OCI-LY3 (cell line): ENCODE measurements around the gene USP14.
"Not testable (repeated sequence)": the region's sequence is repeated elsewhere in the genome, so short reads cannot be mapped to it uniquely, and the experiment has no call there.

Experiments used
- H2AFZ ChIP-seq: fragments of 200-600, 300-600 bp; shearing (Covaris generic); 2 replicates; pipeline ENCODE4 v1.6.0; 2014; ENCODE audit warnings: antibody characterized with exemption, low read depth, low read length
- H3K27ac ChIP-seq: fragments of 200-600, 300-600 bp; sonication (generic); 2 replicates; pipeline ENCODE4 v1.5.1; 2014; ENCODE audit warnings: mild to moderate bottlenecking, low read length, moderate library complexity, mixed read lengths
- H3K27me3 ChIP-seq: fragments of 200-600, 300-600 bp; sonication (generic); 2 replicates; pipeline ENCODE4 v1.6.1; 2014; ENCODE audit warnings: low read depth, low read length, mixed read lengths
- H3K36me3 ChIP-seq: fragments of 200-600, 300-600 bp; sonication (generic); replicated peaks from 2 replicates; pipeline ENCODE3; 2014; ENCODE audit warnings: low read depth, low read length, mixed read lengths
- H3K4me1 ChIP-seq: fragments of 300-600, 200-600 bp; sonication (generic); 2 replicates; pipeline ENCODE4 v1.6.1; 2014; ENCODE audit warnings: low read length, mixed read lengths
- H3K4me2 ChIP-seq: fragments of 200-600, 300-600 bp; sonication (generic); 2 replicates; pipeline ENCODE4 v1.6.1; 2014; ENCODE audit warnings: low read length, mixed read lengths
- H3K4me3 ChIP-seq: fragments of 300-600, 200-600 bp; sonication (generic); 2 replicates; pipeline ENCODE4 v1.5.1; 2014; ENCODE audit warnings: antibody characterized with exemption, mild to moderate bottlenecking, low read length, moderate library complexity
- H3K79me2 ChIP-seq: fragments of 300-600, 200-600 bp; shearing (Covaris generic); 2 replicates; pipeline ENCODE4 v1.6.1; 2014; ENCODE audit warnings: mild to moderate bottlenecking, low read length, mixed read lengths
- H3K9ac ChIP-seq: fragments of 300-600, 200-600 bp; shearing (Covaris generic); 2 replicates; pipeline ENCODE4 v1.6.0; 2014; ENCODE audit warnings: mild to moderate bottlenecking, low read length, moderate library complexity
- H3K9me3 ChIP-seq: fragments of 200-600, 300-600 bp; shearing (Covaris generic); 2 replicates; pipeline ENCODE4 v1.6.1; 2014; ENCODE audit warnings: low read length, mixed read lengths; ENCODE audit not compliant: insufficient read depth
- H4K20me1 ChIP-seq: fragments of 200-600, 300-600 bp; sonication (generic); 2 replicates; pipeline ENCODE4 v1.6.1; 2016; ENCODE audit warnings: low read length, mixed read lengths; ENCODE audit not compliant: insufficient read depth
- CTCF ChIP-seq: fragments of 200-600, 300-600 bp; sonication (generic); IDR thresholded peaks from 2 replicates; pipeline ENCODE4 v1.5.1; 2014; ENCODE audit warnings: antibody characterized with exemption, low read length, low read depth
- EZH2phosphoT487 ChIP-seq: fragments of 200-600 bp; shearing (Covaris generic); IDR thresholded peaks from 2 replicates; pipeline ENCODE4 v1.6.1; 2018; ENCODE audit warnings: antibody characterized with exemption, mixed run types, low read depth

USP14 gene

GRCh38 chr18:158128-159036, at the start of gene USP14:
TSS of gene USP14 (plus strand) at chr18:158557. CDS start at chr18:158699, 142 bp downstream.
- Histone ChIP-seq H3K79me2 (peaks cover 51% of the 10 kb centered on the region), H4K20me1 (peaks cover 21% of the 10 kb centered on the region), H3K27me3 (no peaks in the 10 kb centered on the region), H3K4me1 (peaks cover 16% of the 10 kb centered on the region), H3K27ac (peak within 1 kb of the TSS; percentile 59), H3K36me3 (peaks cover 4% of the 10 kb centered on the region), H3K4me3 (peak within 1 kb of the TSS; percentile 95), H3K9me3 (no peaks in the 10 kb centered on the region), H3K9ac (peak within 1 kb of the TSS; percentile 81), H3K4me2 (peak within 1 kb of the TSS; percentile 88), H2AFZ (peak within 1 kb of the TSS; percentile 87; the same call in 1 of the 2 replicates)
- TF ChIP-seq EZH2phosphoT487 = no peak
- no peak for TF ChIP-seq CTCF

- not testable (repeated sequence) for H3K27ac ChIP-seq, H3K4me2 ChIP-seq, H3K9me3 ChIP-seq, H3K9ac ChIP-seq, H3K79me2 ChIP-seq, H4K20me1 ChIP-seq, H3K36me3 ChIP-seq, H3K4me1 ChIP-seq, H3K27me3 ChIP-seq, H2AFZ ChIP-seq, H3K4me3 ChIP-seq
Measured at GRCh38 chr18:108665-109063, 49.7 kb upstream of the USP14 start.

- not testable (repeated sequence) for H3K9me3 ChIP-seq, H3K4me3 ChIP-seq, H3K27ac ChIP-seq, H3K4me2 ChIP-seq, H3K79me2 ChIP-seq, H2AFZ ChIP-seq, H3K27me3 ChIP-seq, H3K9ac ChIP-seq, H3K4me1 ChIP-seq, H3K36me3 ChIP-seq, H4K20me1 ChIP-seq
- TF ChIP-seq CTCF = peak; percentile 20; the same call in 1 of the 2 replicates
Measured at GRCh38 chr18:109130-109921, 49.0 kb upstream of the USP14 start.

GRCh38 chr18:109922-110261, 48.5 kb upstream of the USP14 start:
- not testable (repeated sequence) for H3K9me3 ChIP-seq, H3K79me2 ChIP-seq, H3K9ac ChIP-seq, H3K4me1 ChIP-seq, H3K27ac ChIP-seq, H4K20me1 ChIP-seq, H3K4me2 ChIP-seq, H3K27me3 ChIP-seq, H3K36me3 ChIP-seq, H3K4me3 ChIP-seq, H2AFZ ChIP-seq

GRCh38 chr18:110351-111201, 47.8 kb upstream of the USP14 start:
- H3K9me3 ChIP-seq, H2AFZ ChIP-seq, H3K4me1 ChIP-seq, H3K9ac ChIP-seq, H3K36me3 ChIP-seq, H3K79me2 ChIP-seq, H3K27me3 ChIP-seq, H4K20me1 ChIP-seq, H3K27ac ChIP-seq, H3K4me3 ChIP-seq, H3K4me2 ChIP-seq: not testable (repeated sequence)
